DND-41 (cell line): ENCODE results near the gene ATP9B.
A peak's percentile ranks its signal among the peaks of the same experiment; 100 is the strongest.

Experiments
- ATAC-seq: fragments of 200-7000 bp; cut with Tn5 transposase; 3 replicates; pipeline ENCODE4 v1.9.1; 2021; ENCODE audit warnings: low read depth; ENCODE audit not compliant: insufficient read depth
- DNase-seq: peaks from one replicate; pipeline ENCODE4 v3.0.0-alpha.2; 2020
- H2AFZ ChIP-seq: 2 replicates; pipeline ENCODE4 v1.6.0; 2012; ENCODE audit warnings: low read depth, low read length
- H3K27ac ChIP-seq: 2 replicates; pipeline ENCODE4 v1.5.1; 2012; ENCODE audit warnings: low read length, inconsistent platforms
- H3K27me3 ChIP-seq: fragments of 200-600 bp; sonication (generic); 2 replicates; pipeline ENCODE4 v1.6.0; 2012; ENCODE audit warnings: low read length, mild to moderate bottlenecking, inconsistent platforms; ENCODE audit not compliant: insufficient read depth, poor library complexity
- H3K36me3 ChIP-seq: 2 replicates; pipeline ENCODE4 v1.5.1; 2012; ENCODE audit warnings: low read length, inconsistent platforms; ENCODE audit not compliant: insufficient read depth
- H3K4me1 ChIP-seq: 2 replicates; pipeline ENCODE4 v1.5.1; 2012; ENCODE audit warnings: mild to moderate bottlenecking, low read length; ENCODE audit not compliant: insufficient read depth
- H3K4me2 ChIP-seq: 2 replicates; pipeline ENCODE4 v1.6.0; 2012; ENCODE audit warnings: mild to moderate bottlenecking, moderate library complexity, low read length, inconsistent platforms; ENCODE audit not compliant: insufficient read depth
- H3K4me3 ChIP-seq, 2 experiments: fragments of 200-600 bp in 1 of 2; shearing (Covaris generic) in 1 of 2; 2 replicates each; pipeline ENCODE4 v1.5.1; 2012 to 2016; ENCODE audit warnings: inconsistent platforms in 2 of 2, low read length in 2 of 2, mild to moderate bottlenecking in 2 of 2, low read depth in 1 of 2, moderate library complexity in 1 of 2
- H3K79me2 ChIP-seq: 2 replicates; pipeline ENCODE4 v1.6.0; 2012; ENCODE audit warnings: low read length, inconsistent platforms; ENCODE audit not compliant: insufficient read depth
- H3K9ac ChIP-seq: 2 replicates; pipeline ENCODE4 v1.6.0; 2012; ENCODE audit warnings: low read depth, mild to moderate bottlenecking, inconsistent platforms, low read length, moderate library complexity
- H3K9me3 ChIP-seq: 2 replicates; pipeline ENCODE4 v1.5.1; 2012; ENCODE audit warnings: low read length, moderate library complexity, mild to moderate bottlenecking, inconsistent platforms; ENCODE audit not compliant: insufficient read depth, severe bottlenecking
- H4K20me1 ChIP-seq: 2 replicates; pipeline ENCODE4 v1.6.0; 2012; ENCODE audit warnings: low read length; ENCODE audit not compliant: insufficient read depth
- EZH2 ChIP-seq: IDR thresholded peaks from 3 replicates; pipeline ENCODE4 v1.6.1; 2012; ENCODE audit warnings: borderline replicate concordance, low read depth, mild to moderate bottlenecking, moderate library complexity, low read length, inconsistent platforms; ENCODE audit not compliant: severe bottlenecking
- TF ChIP-seq, protein P1 (sequence below): IDR thresholded peaks from 2 replicates; pipeline ENCODE4 v1.5.1; 2012; ENCODE audit warnings: borderline replicate concordance, low read length, moderate library complexity, mild to moderate bottlenecking; ENCODE audit not compliant: poor library complexity, severe bottlenecking; ENCODE audit errors: extremely low read depth

Gene ATP9B

DNA sequence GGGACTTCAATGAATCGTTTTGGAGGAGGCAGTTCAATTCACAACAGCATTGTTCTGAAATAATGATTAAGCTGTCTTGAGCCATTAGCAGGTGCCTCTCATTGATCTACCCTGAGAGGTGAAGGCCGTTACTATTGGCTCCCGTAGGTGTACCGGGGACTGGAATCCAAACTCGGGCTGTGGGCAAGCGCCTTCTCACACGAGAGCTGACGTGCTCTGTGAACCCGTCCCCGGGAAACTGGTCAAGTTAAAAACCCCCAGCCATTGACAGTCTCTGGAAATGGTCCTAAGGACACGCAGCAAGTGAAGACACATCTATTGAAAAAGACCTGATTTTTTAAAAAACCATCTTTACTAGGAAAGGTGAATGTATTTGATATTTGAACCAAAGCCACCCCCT is 318.4 kb downstream of the ATP9B start:
- H2AFZ ChIP-seq, result no peak overlapping the region
- H3K79me2 ChIP-seq, result no peaks in the 10 kb centered on the region
- no peak overlapping the region for H3K4me2 ChIP-seq
- no peak for ATAC-seq
- no peaks in the 10 kb centered on the region for H3K27me3 ChIP-seq
- TF ChIP-seq, protein P1, sequence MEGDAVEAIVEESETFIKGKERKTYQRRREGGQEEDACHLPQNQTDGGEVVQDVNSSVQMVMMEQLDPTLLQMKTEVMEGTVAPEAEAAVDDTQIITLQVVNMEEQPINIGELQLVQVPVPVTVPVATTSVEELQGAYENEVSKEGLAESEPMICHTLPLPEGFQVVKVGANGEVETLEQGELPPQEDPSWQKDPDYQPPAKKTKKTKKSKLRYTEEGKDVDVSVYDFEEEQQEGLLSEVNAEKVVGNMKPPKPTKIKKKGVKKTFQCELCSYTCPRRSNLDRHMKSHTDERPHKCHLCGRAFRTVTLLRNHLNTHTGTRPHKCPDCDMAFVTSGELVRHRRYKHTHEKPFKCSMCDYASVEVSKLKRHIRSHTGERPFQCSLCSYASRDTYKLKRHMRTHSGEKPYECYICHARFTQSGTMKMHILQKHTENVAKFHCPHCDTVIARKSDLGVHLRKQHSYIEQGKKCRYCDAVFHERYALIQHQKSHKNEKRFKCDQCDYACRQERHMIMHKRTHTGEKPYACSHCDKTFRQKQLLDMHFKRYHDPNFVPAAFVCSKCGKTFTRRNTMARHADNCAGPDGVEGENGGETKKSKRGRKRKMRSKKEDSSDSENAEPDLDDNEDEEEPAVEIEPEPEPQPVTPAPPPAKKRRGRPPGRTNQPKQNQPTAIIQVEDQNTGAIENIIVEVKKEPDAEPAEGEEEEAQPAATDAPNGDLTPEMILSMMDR, result no peak
- no peak for TF ChIP-seq EZH2
- H3K9ac ChIP-seq, result no peak overlapping the region
- DNase-seq, result no peak
- H3K4me1 ChIP-seq, result peaks cover 8% of the 10 kb centered on the region
- no peaks in the 10 kb centered on the region for H3K36me3 ChIP-seq
- no peak overlapping the region for H3K4me3 ChIP-seq
- H4K20me1 ChIP-seq, result 0 out of 2 replicates have a peak, but pooled peaks cover 3% of the 10 kb centered on the region
- no peak overlapping the region for H3K27ac ChIP-seq
- no peaks in the 10 kb centered on the region for H3K9me3 ChIP-seq

DNA sequence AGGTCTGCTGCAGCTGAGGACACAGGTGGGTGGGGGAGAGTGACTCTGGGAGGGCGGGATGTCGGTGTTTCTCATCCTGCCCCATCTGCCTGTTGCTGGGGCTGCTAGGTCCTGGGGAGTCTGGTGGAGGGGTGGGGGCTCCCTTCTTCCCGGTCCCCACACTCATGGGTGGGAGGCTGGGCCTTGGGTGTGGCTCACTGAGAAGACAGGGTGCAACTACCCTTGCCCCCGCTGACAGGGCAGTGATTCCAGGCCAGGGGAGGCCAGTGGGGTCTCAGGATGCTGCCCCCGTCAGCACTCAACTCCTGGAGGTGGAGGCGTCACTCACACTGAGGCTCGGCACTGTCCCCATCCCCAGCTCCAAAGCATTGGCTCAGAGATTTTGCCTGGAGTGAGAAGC is 318.8 kb downstream of the ATP9B start:
- 0 out of 2 replicates have a peak, but pooled peaks cover 3% of the 10 kb centered on the region for H4K20me1 ChIP-seq
- H3K27ac ChIP-seq, result no peak overlapping the region
- H2AFZ ChIP-seq, result no peak overlapping the region
- no peak overlapping the region for H3K4me2 ChIP-seq
- no peak overlapping the region for H3K4me3 ChIP-seq
- H3K79me2 ChIP-seq, result no peaks in the 10 kb centered on the region
- ATAC-seq (peak; percentile 31; the same call in 1 of the 3 replicates), DNase-seq (no peak)
- H3K36me3 ChIP-seq, result no peaks in the 10 kb centered on the region
- TF ChIP-seq, protein P1, result no peak
- TF ChIP-seq EZH2, result no peak
- H3K4me1 ChIP-seq, result peaks cover 13% of the 10 kb centered on the region
- no peaks in the 10 kb centered on the region for H3K9me3 ChIP-seq
- peaks cover 3% of the 10 kb centered on the region for H3K27me3 ChIP-seq
- no peak overlapping the region for H3K9ac ChIP-seq

DNA sequence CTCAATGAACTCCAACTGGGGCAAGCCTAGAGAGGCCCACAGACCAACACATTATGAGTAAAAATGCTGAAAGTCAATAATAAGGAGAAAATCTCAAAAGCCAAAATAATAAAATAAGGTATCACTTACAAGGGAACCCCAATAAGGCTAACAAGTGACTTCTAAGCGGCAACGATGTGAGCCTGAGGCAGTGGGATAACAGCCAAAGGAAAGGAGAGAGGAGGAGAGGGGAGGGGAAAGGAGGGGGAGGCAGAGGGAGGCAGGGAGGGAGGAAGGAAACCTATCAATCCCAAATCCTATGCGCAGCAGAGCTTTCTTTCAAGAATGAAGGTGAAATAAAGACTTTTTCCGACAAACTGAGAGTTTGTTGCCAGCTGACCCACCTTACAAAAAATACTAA is 320.5 kb downstream of the ATP9B start:
- DNase-seq, result no peak
- no peaks in the 10 kb centered on the region for H3K9me3 ChIP-seq
- H3K27ac ChIP-seq, result no peak overlapping the region
- no peak overlapping the region for H3K4me3 ChIP-seq
- no peak overlapping the region for H3K4me2 ChIP-seq
- no peak overlapping the region for H2AFZ ChIP-seq
- H3K4me1 ChIP-seq, result peaks cover 29% of the 10 kb centered on the region
- H3K9ac ChIP-seq, result no peak overlapping the region
- no peak for TF ChIP-seq EZH2
- TF ChIP-seq, protein P1, result no peak
- no peak for ATAC-seq
- peaks cover 13% of the 10 kb centered on the region for H3K27me3 ChIP-seq
- H3K36me3 ChIP-seq, result no peaks in the 10 kb centered on the region
- 0 out of 2 replicates have a peak, but pooled peaks cover 3% of the 10 kb centered on the region for H4K20me1 ChIP-seq
- no peaks in the 10 kb centered on the region for H3K79me2 ChIP-seq

GRCh38 chr18:79392226-79392625 is 323.0 kb downstream of the ATP9B start:
- ATAC-seq, result no peak
- H3K27me3 ChIP-seq, result peaks cover 17% of the 10 kb centered on the region

More at GRCh38 chr18:79392226-79392625, 323.0 kb downstream of the ATP9B start:
- H4K20me1 ChIP-seq, result no peaks in the 10 kb centered on the region
- no peaks in the 10 kb centered on the region for H3K79me2 ChIP-seq
- no peak overlapping the region for H3K4me2 ChIP-seq
- no peaks in the 10 kb centered on the region for H3K9me3 ChIP-seq
- H3K4me3 ChIP-seq, result no peak overlapping the region
- H2AFZ ChIP-seq, result no peak overlapping the region
- no peak for TF ChIP-seq EZH2
- TF ChIP-seq, protein P1, result no peak
- H3K27ac ChIP-seq, result no peak overlapping the region
- no peak overlapping the region for H3K9ac ChIP-seq
- peaks cover 42% of the 10 kb centered on the region for H3K4me1 ChIP-seq
- H3K36me3 ChIP-seq, result no peaks in the 10 kb centered on the region
- DNase-seq, result no peak
